Raji (cell line): ENCODE measurements around the gene RGL3.

ENCODE experiments used
- POLR2A ChIP-seq: IDR thresholded peaks from 2 replicates; pipeline ENCODE4 v1.6.1; 2011; ENCODE audit warnings: low read depth, low read length, control low read depth; ENCODE audit not compliant: insufficient read depth

Gene RGL3

DNA sequence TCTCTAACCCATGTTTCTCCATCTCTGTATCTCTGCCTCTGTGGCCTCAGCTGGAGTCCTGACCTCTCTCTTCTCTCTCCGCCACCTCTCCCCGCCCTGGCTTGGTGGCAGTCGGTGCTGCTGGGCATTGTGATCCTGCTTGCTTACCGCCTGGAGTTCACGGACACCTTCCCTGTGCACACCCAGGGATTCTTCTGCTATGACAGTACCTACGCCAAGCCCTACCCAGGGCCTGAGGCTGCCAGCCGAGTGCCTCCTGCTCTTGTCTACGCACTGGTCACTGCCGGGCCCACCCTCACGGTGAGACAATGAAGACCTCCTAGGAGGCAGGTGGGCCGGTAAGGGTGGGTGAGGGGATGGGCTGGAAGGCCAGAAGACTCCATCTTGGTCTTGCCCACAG lies 59.7 kb downstream of the RGL3 start:
- no peak for TF ChIP-seq POLR2A

- no peak for TF ChIP-seq POLR2A
Measured at GRCh38 chr19:11356676-11357550, 62.2 kb downstream of the RGL3 start.

GRCh38 chr19:11356074-11356397 lies 63.1 kb downstream of the RGL3 start:
- TF ChIP-seq POLR2A: no peak

- TF ChIP-seq POLR2A: no peak
Measured at GRCh38 chr19:11355160-11356073, 63.7 kb downstream of the RGL3 start, which contains the start of gene PLPPR2. Gene PLPPR2 (plus strand): TSS chr19:11355432. CDS start chr19:11357674, 2,242 bp downstream.

- no peak for TF ChIP-seq POLR2A
Measured at GRCh38 chr19:11349171-11349570, 69.9 kb downstream of the RGL3 start.

GRCh38 chr19:11347546-11348039 lies 71.5 kb downstream of the RGL3 start:
- TF ChIP-seq POLR2A: no peak

- peak; percentile 70 for TF ChIP-seq POLR2A
Measured at GRCh38 chr19:11346104-11346940, 72.8 kb downstream of the RGL3 start, which contains the start of the genes CCDC159 and TMEM205. Gene CCDC159 (plus strand): TSS chr19:11346519. CDS start chr19:11346607, 88 bp downstream. Gene TMEM205 (minus strand): TSS chr19:11346268. CDS start chr19:11345619, 649 bp downstream.

GRCh38 chr19:11345122-11345803 lies 73.9 kb downstream of the RGL3 start:
- TF ChIP-seq POLR2A: no peak
